Activated naive CD4-positive, alpha-beta T cell treated with anti-CD3 and anti-CD28 coated beads, Interleukin-2, amount 50 U/mL, for 72 hours (primary cell): ENCODE results near the gene XPO4. TPM values are rescaled to one million over a fixed set of nuclear protein-coding genes. Genes with fewer than 3 reads are reported as not detected.

Source experiments
- ATAC-seq, 2 donors: fragments of 150-1000 bp; cut with Tn5 transposase; 2 replicates each; pipeline ENCODE4 v1.10.0; 2021; ENCODE audit warnings: mild to moderate bottlenecking in 2 of 2, moderate library complexity in 2 of 2
- DNase-seq, 2 donors: peaks; one replicate each; pipeline ENCODE4 v3.0.0; 2021 to 2022; ENCODE audit warnings: low spot score in 2 of 2
- H3K27ac Mint-ChIP-seq, 2 donors: one replicate each; pipeline ENCODE4 v1.8.0; 2022; ENCODE audit warnings: mild to moderate bottlenecking in 2 of 2, mixed read lengths in 2 of 2
- H3K36me3 Mint-ChIP-seq, 2 donors: one replicate each; pipeline ENCODE4 v1.8.0; 2022; ENCODE audit warnings: mixed read lengths in 2 of 2
- H3K9me3 Mint-ChIP-seq, 2 donors: one replicate each; pipeline ENCODE4 v1.8.0; 2022; ENCODE audit warnings: mixed read lengths in 2 of 2
- total RNA-seq, 2 donors: library from RNA; stranded (reverse); gene quantifications; one replicate each; pipeline ENCODE4 v1.2.3, GENCODE V29; 2022

Gene XPO4
- total RNA-seq, 2 donors from 2014 or later = 25.0 to 26.9 TPM

- ATAC-seq = no peak
- H3K9me3 Mint-ChIP-seq = no peaks in the 10 kb centered on the region
- H3K27ac Mint-ChIP-seq = peak overlapping the region in 1 of 2 donors; percentile 22
- DNase-seq = no peak
- no peaks in the 10 kb centered on the region for H3K36me3 Mint-ChIP-seq
These were observed 50.6 kb downstream of the XPO4 start for GRCh38 chr13:20851844-20852402.

GRCh38 chr13:20848944-20849343 is 53.6 kb downstream of the XPO4 start:
- ATAC-seq (no peak), DNase-seq (no peak)
- no peaks in the 10 kb centered on the region for H3K36me3 Mint-ChIP-seq
- no peaks in the 10 kb centered on the region for H3K9me3 Mint-ChIP-seq
- no peak overlapping the region for H3K27ac Mint-ChIP-seq

GRCh38 chr13:20848203-20848602 is 54.3 kb downstream of the XPO4 start:
- DNase-seq (no peak), ATAC-seq (no peak)
- no peak overlapping the region for H3K27ac Mint-ChIP-seq
- H3K9me3 Mint-ChIP-seq = no peaks in the 10 kb centered on the region
- H3K36me3 Mint-ChIP-seq = no peaks in the 10 kb centered on the region

- Mint-ChIP-seq H3K27ac (no peak overlapping the region), H3K9me3 (no peaks in the 10 kb centered on the region), H3K36me3 (no peaks in the 10 kb centered on the region)
- ATAC-seq (no peak), DNase-seq (no peak)
These were observed 55.2 kb downstream of the XPO4 start for GRCh38 chr13:20847296-20847695.

GRCh38 chr13:20843166-20843565 is 59.4 kb downstream of the XPO4 start:
- ATAC-seq = no peak
- peaks cover 5 to 6% of the 10 kb centered on the region in 2 donors for H3K36me3 Mint-ChIP-seq

GRCh38 chr13:20840568-20840967 is 62.0 kb downstream of the XPO4 start:
- peaks cover 10 to 12% of the 10 kb centered on the region in 2 donors for H3K36me3 Mint-ChIP-seq

More at GRCh38 chr13:20843166-20843565, 59.4 kb downstream of the XPO4 start:
- Mint-ChIP-seq H3K27ac (no peak overlapping the region), H3K9me3 (no peaks in the 10 kb centered on the region)
- DNase-seq = no peak

GRCh38 chr13:20833900-20834679 is 68.5 kb downstream of the XPO4 start:
- H3K9me3 Mint-ChIP-seq = peaks cover 0 to 4% of the 10 kb centered on the region in 2 donors
- H3K36me3 Mint-ChIP-seq = peaks cover 6 to 12% of the 10 kb centered on the region in 2 donors
- DNase-seq (no peak), ATAC-seq (no peak)
- no peak overlapping the region for H3K27ac Mint-ChIP-seq

More at GRCh38 chr13:20840568-20840967, 62.0 kb downstream of the XPO4 start:
- DNase-seq = no peak
- ATAC-seq = no peak
- H3K9me3 Mint-ChIP-seq = peaks cover 0 to 4% of the 10 kb centered on the region in 2 donors
- peak overlapping the region in 1 of 2 donors; percentile 83 for H3K27ac Mint-ChIP-seq

- DNase-seq (no peak), ATAC-seq (no peak)
- peaks cover 6 to 7% of the 10 kb centered on the region in 2 donors for H3K36me3 Mint-ChIP-seq
- peak overlapping the region in 1 of 2 donors; percentile 47 for H3K27ac Mint-ChIP-seq
- H3K9me3 Mint-ChIP-seq = peaks cover 0 to 4% of the 10 kb centered on the region in 2 donors
These were observed 69.7 kb downstream of the XPO4 start for GRCh38 chr13:20832861-20833260.

GRCh38 chr13:20831933-20832332 is 70.6 kb downstream of the XPO4 start:
- no peaks in the 10 kb centered on the region for H3K36me3 Mint-ChIP-seq

GRCh38 chr13:20831254-20831653 is 71.3 kb downstream of the XPO4 start:
- ATAC-seq (no peak), DNase-seq (no peak)
- H3K36me3 Mint-ChIP-seq = no peaks in the 10 kb centered on the region
- no peak overlapping the region for H3K27ac Mint-ChIP-seq
- H3K9me3 Mint-ChIP-seq = no peaks in the 10 kb centered on the region

More at GRCh38 chr13:20831933-20832332, 70.6 kb downstream of the XPO4 start:
- DNase-seq (no peak), ATAC-seq (no peak)
- H3K27ac Mint-ChIP-seq = no peak overlapping the region
- no peaks in the 10 kb centered on the region for H3K9me3 Mint-ChIP-seq

- ATAC-seq (peak; percentile 53 to 54), DNase-seq (peak in 1 of 2 donors; percentile 42)
- no peaks in the 10 kb centered on the region for H3K9me3 Mint-ChIP-seq
- H3K36me3 Mint-ChIP-seq = no peaks in the 10 kb centered on the region
- no peak overlapping the region for H3K27ac Mint-ChIP-seq
These were observed 73.8 kb downstream of the XPO4 start for GRCh38 chr13:20828539-20829364.

- Mint-ChIP-seq H3K36me3 (no peaks in the 10 kb centered on the region), H3K9me3 (no peaks in the 10 kb centered on the region), H3K27ac (no peak overlapping the region)
- ATAC-seq = no peak
- DNase-seq = no peak
These were observed 75.5 kb downstream of the XPO4 start for GRCh38 chr13:20826843-20827560.

- Mint-ChIP-seq H3K36me3 (no peaks in the 10 kb centered on the region), H3K27ac (no peak overlapping the region), H3K9me3 (no peaks in the 10 kb centered on the region)
- ATAC-seq (no peak), DNase-seq (no peak)
These were observed 76.2 kb downstream of the XPO4 start for GRCh38 chr13:20826301-20826700.

GRCh38 chr13:20825477-20825875 is 77.1 kb downstream of the XPO4 start:
- DNase-seq = no peak
- H3K9me3 Mint-ChIP-seq = no peaks in the 10 kb centered on the region
- ATAC-seq = no peak
- H3K36me3 Mint-ChIP-seq = no peaks in the 10 kb centered on the region
- no peak overlapping the region for H3K27ac Mint-ChIP-seq

- Mint-ChIP-seq H3K9me3 (no peaks in the 10 kb centered on the region), H3K36me3 (no peaks in the 10 kb centered on the region), H3K27ac (no peak overlapping the region)
- DNase-seq (no peak), ATAC-seq (no peak)
These were observed 77.6 kb downstream of the XPO4 start for GRCh38 chr13:20824762-20825476.

- DNase-seq (no peak), ATAC-seq (no peak)
- H3K36me3 Mint-ChIP-seq = no peaks in the 10 kb centered on the region
- H3K9me3 Mint-ChIP-seq = no peaks in the 10 kb centered on the region
- no peak overlapping the region for H3K27ac Mint-ChIP-seq
These were observed 79.5 kb downstream of the XPO4 start for GRCh38 chr13:20823071-20823470.
